CD4-positive, CD25-positive, alpha-beta regulatory T cell (primary cell): ENCODE results near the gene ROBO1. TPM values are rescaled to one million over a fixed set of nuclear protein-coding genes. Genes with fewer than 3 reads are reported as not detected.

ENCODE experiments used
- ATAC-seq, 2 donors: fragments of 150-1000 bp; cut with Tn5 transposase; one replicate each; pipeline ENCODE4 v1.10.0; 2021; ENCODE audit warnings: low read depth in 2 of 2, moderate number of reproducible peaks in 2 of 2, moderate library complexity in 1 of 2
- DNase-seq, 3 donors: peaks; one replicate each; pipeline versions ENCODE4 v3.0.0 to v3.0.0-alpha.2; 2012 to 2022; ENCODE audit warnings: mixed read lengths in 1 of 3
- H3K27ac ChIP-seq: one replicate; pipeline ENCODE4 v1.7.0; 2013; ENCODE audit warnings: mild to moderate bottlenecking, low read length; ENCODE audit not compliant: insufficient read depth, poor library complexity, severe bottlenecking
- H3K27me3 ChIP-seq: one replicate; pipeline ENCODE4 v1.7.0; 2013; ENCODE audit warnings: low read length; ENCODE audit not compliant: control insufficient read depth, insufficient read depth
- H3K36me3 ChIP-seq: one replicate; pipeline ENCODE4 v1.7.0; 2013; ENCODE audit warnings: mild to moderate bottlenecking, low read length, moderate library complexity; ENCODE audit not compliant: control insufficient read depth, insufficient read depth
- H3K4me1 ChIP-seq: 2 replicates; pipeline ENCODE4 v1.7.0; 2013; ENCODE audit warnings: mild to moderate bottlenecking, low read length; ENCODE audit not compliant: insufficient read depth, control insufficient read depth, poor library complexity, severe bottlenecking
- H3K4me3 ChIP-seq: one replicate; pipeline ENCODE4 v1.7.0; 2013; ENCODE audit warnings: low read depth, mild to moderate bottlenecking, low read length, moderate library complexity
- H3K9me3 ChIP-seq, 2 experiments: 1 replicate in 1 of 2; 2 replicates in 1 of 2; pipeline ENCODE4 v1.7.0; 2013; ENCODE audit warnings: low read length in 2 of 2, mild to moderate bottlenecking in 1 of 2, moderate library complexity in 1 of 2; ENCODE audit not compliant: control insufficient read depth in 2 of 2
- H3K27ac Mint-ChIP-seq, 3 donors: one replicate each; pipeline ENCODE4 v1.8.0; 2020 to 2022; ENCODE audit warnings: mild to moderate bottlenecking in 3 of 3, mixed read lengths in 3 of 3, moderate library complexity in 2 of 3
- H3K27me3 Mint-ChIP-seq: one replicate; pipeline ENCODE4 v1.8.0; 2022; ENCODE audit warnings: mild to moderate bottlenecking, mixed read lengths
- H3K36me3 Mint-ChIP-seq: one replicate; pipeline ENCODE4 v1.8.0; 2020; ENCODE audit warnings: mixed read lengths
- H3K4me1 Mint-ChIP-seq, 4 donors: one replicate each; pipeline ENCODE4 v1.8.0; 2020 to 2022; ENCODE audit warnings: mixed read lengths in 4 of 4, mild to moderate bottlenecking in 1 of 4
- H3K4me3 Mint-ChIP-seq, 4 donors: one replicate each; pipeline ENCODE4 v1.8.0; 2020 to 2022; ENCODE audit warnings: mild to moderate bottlenecking in 4 of 4, mixed read lengths in 4 of 4, moderate library complexity in 3 of 4
- H3K9me3 Mint-ChIP-seq, 7 donors: one replicate each; pipeline ENCODE4 v1.8.0; 2020 to 2022; ENCODE audit warnings: mixed read lengths in 7 of 7, mild to moderate bottlenecking in 3 of 7, moderate library complexity in 2 of 7
- polyA plus RNA-seq, 4 donors: library from polyadenylated mRNA; unstranded; fragments of 300-500 nt; fragmentation: Illumina TruSeq; gene quantifications; one replicate each; pipeline ENCODE4 v1.2.3, GENCODE V29; 2021
- total RNA-seq: library from RNA; stranded (reverse); gene quantifications from one replicate; pipeline ENCODE4 v1.2.3, GENCODE V29; 2022

ROBO1 gene
- total and polyA plus RNA-seq, 5 donors from 2014 or later = not detected

- H3K36me3 ChIP-seq = no peaks in the 10 kb centered on the region
- H3K4me1 ChIP-seq = no peaks in the 10 kb centered on the region
- no peak for ATAC-seq
- no peak overlapping the region for H3K27ac Mint-ChIP-seq
- H3K4me1 Mint-ChIP-seq = no peaks in the 10 kb centered on the region
- no peaks in the 10 kb centered on the region for H3K27me3 ChIP-seq
- H3K4me3 Mint-ChIP-seq = no peak overlapping the region
- H3K4me3 ChIP-seq = no peak overlapping the region
- no peak for DNase-seq
- peaks cover 3 to 29% (median 7%) of the 10 kb centered on the region in 7 donors for H3K9me3 Mint-ChIP-seq
- H3K27ac ChIP-seq = no peak overlapping the region
- no peaks in the 10 kb centered on the region for H3K27me3 Mint-ChIP-seq
- no peaks in the 10 kb centered on the region for H3K36me3 Mint-ChIP-seq
- H3K9me3 ChIP-seq = no peaks in the 10 kb centered on the region
Observed at GRCh38 chr3:79139395-79140068, 628.3 kb downstream of the ROBO1 start.

- ATAC-seq = no peak
- H3K4me3 ChIP-seq = no peak overlapping the region
Observed at GRCh38 chr3:79125313-79125984, 642.3 kb downstream of the ROBO1 start.

GRCh38 chr3:79115458-79115857 lies 652.3 kb downstream of the ROBO1 start:
- Histone ChIP-seq H3K4me3 (no peak overlapping the region), H3K27me3 (no peaks in the 10 kb centered on the region), H3K36me3 (no peaks in the 10 kb centered on the region), H3K4me1 (no peaks in the 10 kb centered on the region), H3K9me3 (peaks cover 4 to 7% of the 10 kb centered on the region in 2 experiments), H3K27ac (no peak overlapping the region)
- H3K27ac Mint-ChIP-seq = no peak overlapping the region
- peaks cover 3 to 27% (median 9%) of the 10 kb centered on the region in 7 donors for H3K9me3 Mint-ChIP-seq
- DNase-seq (no peak), ATAC-seq (no peak)
- H3K4me3 Mint-ChIP-seq = no peak overlapping the region
- no peaks in the 10 kb centered on the region for H3K36me3 Mint-ChIP-seq
- H3K27me3 Mint-ChIP-seq = no peaks in the 10 kb centered on the region
- H3K4me1 Mint-ChIP-seq = no peaks in the 10 kb centered on the region

More at GRCh38 chr3:79125313-79125984, 642.3 kb downstream of the ROBO1 start:
- H3K9me3 ChIP-seq = no peaks in the 10 kb centered on the region
- no peaks in the 10 kb centered on the region for H3K36me3 ChIP-seq
- H3K27me3 Mint-ChIP-seq = no peaks in the 10 kb centered on the region
- no peaks in the 10 kb centered on the region for H3K4me1 ChIP-seq
- no peak overlapping the region for H3K27ac Mint-ChIP-seq
- H3K27ac ChIP-seq = no peak overlapping the region
- no peaks in the 10 kb centered on the region for H3K4me1 Mint-ChIP-seq
- H3K27me3 ChIP-seq = no peaks in the 10 kb centered on the region
- peaks cover 6 to 17% (median 9%) of the 10 kb centered on the region in 7 donors for H3K9me3 Mint-ChIP-seq
- no peaks in the 10 kb centered on the region for H3K36me3 Mint-ChIP-seq
- no peak overlapping the region for H3K4me3 Mint-ChIP-seq
- no peak for DNase-seq

GRCh38 chr3:79113876-79114275 lies 653.9 kb downstream of the ROBO1 start:
- no peak overlapping the region for H3K4me3 ChIP-seq
- H3K9me3 ChIP-seq = peaks cover 4 to 7% of the 10 kb centered on the region in 2 experiments
- H3K27me3 ChIP-seq = no peaks in the 10 kb centered on the region
- no peak overlapping the region for H3K27ac Mint-ChIP-seq
- DNase-seq (no peak), ATAC-seq (no peak)
- H3K4me1 Mint-ChIP-seq = no peaks in the 10 kb centered on the region
- H3K4me1 ChIP-seq = no peaks in the 10 kb centered on the region
- no peaks in the 10 kb centered on the region for H3K36me3 ChIP-seq
- H3K36me3 Mint-ChIP-seq = no peaks in the 10 kb centered on the region
- H3K4me3 Mint-ChIP-seq = no peak overlapping the region
- H3K9me3 Mint-ChIP-seq = peaks cover 1 to 27% (median 10%) of the 10 kb centered on the region in 7 donors
- H3K27me3 Mint-ChIP-seq = no peaks in the 10 kb centered on the region
- no peak overlapping the region for H3K27ac ChIP-seq

- no peak for ATAC-seq
- H3K36me3 ChIP-seq = no peaks in the 10 kb centered on the region
- no peaks in the 10 kb centered on the region for H3K36me3 Mint-ChIP-seq
- no peak overlapping the region for H3K27ac ChIP-seq
- no peak overlapping the region for H3K4me3 ChIP-seq
- H3K9me3 Mint-ChIP-seq = peaks cover 1 to 31% (median 11%) of the 10 kb centered on the region in 7 donors
- no peaks in the 10 kb centered on the region for H3K4me1 ChIP-seq
- no peaks in the 10 kb centered on the region for H3K4me1 Mint-ChIP-seq
- H3K9me3 ChIP-seq = peaks cover 0 to 5% of the 10 kb centered on the region in 2 experiments
- no peak for DNase-seq
- no peaks in the 10 kb centered on the region for H3K27me3 Mint-ChIP-seq
- H3K27ac Mint-ChIP-seq = no peak overlapping the region
- H3K27me3 ChIP-seq = no peaks in the 10 kb centered on the region
- no peak overlapping the region for H3K4me3 Mint-ChIP-seq
Observed at GRCh38 chr3:79111375-79112052, 656.3 kb downstream of the ROBO1 start.

GRCh38 chr3:79109754-79110153 lies 658.0 kb downstream of the ROBO1 start:
- Histone ChIP-seq H3K4me3 (no peak overlapping the region), H3K36me3 (no peaks in the 10 kb centered on the region), H3K27ac (no peak overlapping the region), H3K9me3 (peaks cover 0 to 1% of the 10 kb centered on the region in 2 experiments), H3K4me1 (no peaks in the 10 kb centered on the region), H3K27me3 (no peaks in the 10 kb centered on the region)
- Mint-ChIP-seq H3K36me3 (no peaks in the 10 kb centered on the region), H3K27me3 (no peaks in the 10 kb centered on the region), H3K27ac (no peak overlapping the region), H3K9me3 (peaks cover 0 to 18% (median 9%) of the 10 kb centered on the region in 7 donors), H3K4me3 (no peak overlapping the region), H3K4me1 (no peaks in the 10 kb centered on the region)
- no peak for ATAC-seq
- no peak for DNase-seq

- no peaks in the 10 kb centered on the region for H3K27me3 ChIP-seq
- peaks cover 0 to 7% of the 10 kb centered on the region in 2 experiments for H3K9me3 ChIP-seq
- Mint-ChIP-seq H3K27ac (no peak overlapping the region), H3K27me3 (no peaks in the 10 kb centered on the region), H3K4me1 (no peaks in the 10 kb centered on the region), H3K9me3 (peaks cover 0 to 13% (median 4%) of the 10 kb centered on the region in 7 donors), H3K4me3 (no peak overlapping the region), H3K36me3 (no peaks in the 10 kb centered on the region)
- DNase-seq = no peak
- no peaks in the 10 kb centered on the region for H3K36me3 ChIP-seq
- H3K27ac ChIP-seq = no peak overlapping the region
- no peak for ATAC-seq
- H3K4me3 ChIP-seq = no peak overlapping the region
- no peaks in the 10 kb centered on the region for H3K4me1 ChIP-seq
Observed at GRCh38 chr3:79103307-79103706, 664.5 kb downstream of the ROBO1 start.
